Measurements from ENCODE around the gene SLC8A3.

- no peak for TF ChIP-seq MAX (IDR thresholded peaks at IDR 0.05)
- no peak for TF ChIP-seq POLR2A (IDR thresholded peaks at IDR 0.05; ENCODE audit: borderline replicate concordance, extremely low read depth, insufficient read depth, insufficient read length)
- no peak for TF ChIP-seq CTCF (IDR thresholded peaks at IDR 0.05 in 2 of 3, conservative IDR thresholded peaks at IDR 0.05 in 1 of 3; ENCODE audit: borderline replicate concordance in 1 of 3, insufficient read depth in 1 of 3, low read depth in 2 of 3, low read length in 2 of 3)
- no peak for TF ChIP-seq REST (IDR thresholded peaks at IDR 0.05; ENCODE audit: low read depth)
- TF ChIP-seq CBX3 (IDR thresholded peaks at IDR 0.05; ENCODE audit: low read depth): no peak
- TF ChIP-seq RAD21 (IDR thresholded peaks at IDR 0.05; ENCODE audit: low read depth): no peak
- TF ChIP-seq EGR1 (IDR thresholded peaks at IDR 0.05; ENCODE audit: low read depth): no peak
- no peak for TF ChIP-seq YY1 (IDR thresholded peaks at IDR 0.05; ENCODE audit: extremely low read depth, insufficient replicate concordance, low read depth, low read length)
Observed at GRCh38 chr14:70121521-70121920, 67.2 kb downstream of the SLC8A3 start.
